ENCODE data around the gene OPCML.

OPCML gene

GRCh38 chr11:132802947-132803346 lies 729.4 kb downstream of the OPCML start:
- TF ChIP-seq, protein P1, sequence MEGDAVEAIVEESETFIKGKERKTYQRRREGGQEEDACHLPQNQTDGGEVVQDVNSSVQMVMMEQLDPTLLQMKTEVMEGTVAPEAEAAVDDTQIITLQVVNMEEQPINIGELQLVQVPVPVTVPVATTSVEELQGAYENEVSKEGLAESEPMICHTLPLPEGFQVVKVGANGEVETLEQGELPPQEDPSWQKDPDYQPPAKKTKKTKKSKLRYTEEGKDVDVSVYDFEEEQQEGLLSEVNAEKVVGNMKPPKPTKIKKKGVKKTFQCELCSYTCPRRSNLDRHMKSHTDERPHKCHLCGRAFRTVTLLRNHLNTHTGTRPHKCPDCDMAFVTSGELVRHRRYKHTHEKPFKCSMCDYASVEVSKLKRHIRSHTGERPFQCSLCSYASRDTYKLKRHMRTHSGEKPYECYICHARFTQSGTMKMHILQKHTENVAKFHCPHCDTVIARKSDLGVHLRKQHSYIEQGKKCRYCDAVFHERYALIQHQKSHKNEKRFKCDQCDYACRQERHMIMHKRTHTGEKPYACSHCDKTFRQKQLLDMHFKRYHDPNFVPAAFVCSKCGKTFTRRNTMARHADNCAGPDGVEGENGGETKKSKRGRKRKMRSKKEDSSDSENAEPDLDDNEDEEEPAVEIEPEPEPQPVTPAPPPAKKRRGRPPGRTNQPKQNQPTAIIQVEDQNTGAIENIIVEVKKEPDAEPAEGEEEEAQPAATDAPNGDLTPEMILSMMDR (IDR thresholded peaks at IDR 0.05; ENCODE audit: insufficient read depth, low read length, missing control alignments) = no peak
- ChIA-PET POLR2A (no interaction called here), CTCF (interaction anchor here (0.7 to 2.2 kb wide), 3 partner anchors 9 to 138 kb away, joined by 3 to 14 read pairs (median 3); no protein-coding TSS in a partner anchor)
- DNase-seq (ENCODE audit: low read depth, low spot score) = no peak
- no peak overlapping the region for H3K4me3 ChIP-seq (ENCODE audit: low read depth, low read length)

GRCh38 chr11:132793831-132794230 lies 738.5 kb downstream of the OPCML start:
- ChIA-PET POLR2A (no interaction called here), CTCF (no interaction called here)
- TF ChIP-seq, protein P1 (IDR thresholded peaks at IDR 0.05; ENCODE audit: insufficient read depth, low read length, missing control alignments) = no peak

DNA sequence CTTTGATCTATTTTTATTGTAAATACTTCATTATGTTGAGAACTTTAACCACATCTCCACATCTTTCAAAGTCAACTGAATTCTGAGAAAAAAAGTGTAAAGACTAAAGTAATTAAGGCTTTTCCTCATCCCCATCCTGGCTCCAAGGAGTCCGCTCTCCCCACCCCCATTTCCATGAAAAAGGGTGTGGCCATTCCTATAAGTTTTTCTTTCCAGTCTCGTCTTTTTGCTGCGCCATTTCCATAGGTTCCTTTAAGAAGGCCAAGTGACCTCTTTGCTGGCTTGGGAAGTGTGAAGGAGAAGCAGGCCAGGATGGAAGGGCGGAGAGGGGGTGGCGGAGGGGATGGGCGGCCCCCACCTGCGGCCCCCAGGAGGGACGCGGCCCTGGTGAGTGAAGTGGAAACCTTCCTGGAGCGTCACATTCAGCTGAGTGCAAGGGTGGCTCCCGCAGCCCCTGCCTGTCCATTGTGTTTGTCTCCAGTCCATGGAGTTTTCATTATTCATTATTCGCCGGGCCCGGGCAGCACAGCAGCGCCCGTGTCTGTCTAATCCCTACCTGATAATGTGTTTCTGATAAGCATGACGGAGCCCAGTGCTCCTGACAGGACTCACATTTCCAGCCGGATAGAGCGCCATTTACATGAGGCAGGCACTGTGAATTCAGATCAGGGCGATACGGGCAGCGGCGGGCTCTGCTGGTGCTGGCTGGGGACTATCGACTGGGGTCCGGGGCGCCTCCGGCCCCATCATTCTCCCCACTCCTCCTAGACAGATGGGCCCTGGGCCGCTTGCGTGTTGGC lies 739.8 kb downstream of the OPCML start:
- DNase-seq (ENCODE audit: low read depth, low spot score) = no peak
- H3K4me3 ChIP-seq (ENCODE audit: low read depth, low read length) = no peak overlapping the region
- CTCF ChIA-PET = no interaction called here
- POLR2A ChIA-PET = no interaction called here
- TF ChIP-seq, protein P1 (IDR thresholded peaks at IDR 0.05; ENCODE audit: insufficient read depth, low read length, missing control alignments) = no peak

More at GRCh38 chr11:132793831-132794230, 738.5 kb downstream of the OPCML start:
- DNase-seq (ENCODE audit: low read depth, low spot score) = no peak
- H3K4me3 ChIP-seq (ENCODE audit: low read depth, low read length) = no peak overlapping the region

- POLR2A ChIA-PET = no interaction called here
- CTCF ChIA-PET = interaction anchor here (0.7 to 1.5 kb wide), 2 partner anchors 17 to 1097 kb away, joined by 3 to 4 read pairs; no protein-coding TSS in a partner anchor
- DNase-seq (ENCODE audit: low read depth, low spot score) = no peak
- TF ChIP-seq, protein P1 (IDR thresholded peaks at IDR 0.05; ENCODE audit: insufficient read depth, low read length, missing control alignments) = no peak
- no peak overlapping the region for H3K4me3 ChIP-seq (ENCODE audit: low read depth, low read length)
Measured at GRCh38 chr11:132790971-132791370, 741.3 kb downstream of the OPCML start.

GRCh38 chr11:132790466-132790865 lies 741.8 kb downstream of the OPCML start:
- ChIA-PET POLR2A (no interaction called here), CTCF (interaction anchor here (0.7 to 1.5 kb wide), 2 partner anchors 18 to 1096 kb away, joined by 3 to 4 read pairs; no protein-coding TSS in a partner anchor)
- H3K4me3 ChIP-seq (ENCODE audit: low read depth, low read length) = no peak overlapping the region
- no peak for DNase-seq (ENCODE audit: low read depth, low spot score)
- TF ChIP-seq, protein P1 (IDR thresholded peaks at IDR 0.05; ENCODE audit: insufficient read depth, low read length, missing control alignments) = no peak

DNA sequence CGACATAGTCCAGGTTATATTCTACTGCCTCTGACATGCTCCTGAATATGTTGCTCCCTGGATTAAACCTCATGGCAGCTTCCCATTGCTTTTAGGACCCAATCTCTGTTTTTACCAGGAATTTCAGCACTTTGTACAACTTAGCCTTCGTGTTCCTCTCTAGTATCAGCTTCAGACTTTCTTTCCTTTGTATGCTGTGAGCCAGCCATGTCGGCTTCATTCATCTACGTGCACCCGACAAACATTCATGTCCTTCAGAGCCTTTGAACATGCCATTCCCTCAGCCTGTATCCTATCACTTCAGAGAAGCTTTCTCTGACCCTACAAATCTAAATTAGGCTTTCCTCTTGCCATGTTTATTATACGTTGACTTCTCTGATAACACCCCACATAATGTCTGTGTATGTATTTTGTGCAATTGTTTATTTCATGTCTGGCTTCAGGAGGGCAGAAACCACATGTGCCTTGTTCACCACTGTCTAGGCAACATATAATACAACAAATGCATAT lies 743.4 kb downstream of the OPCML start:
- H3K4me3 ChIP-seq (ENCODE audit: low read depth, low read length) = no peak overlapping the region
- no peak for DNase-seq (ENCODE audit: low read depth, low spot score)
- ChIA-PET CTCF (interaction anchor here (2.9 kb wide), 1 partner anchor 153 kb away, joined by 11 read pairs; no protein-coding TSS in a partner anchor), POLR2A (no interaction called here)
- TF ChIP-seq, protein P1 (IDR thresholded peaks at IDR 0.05; ENCODE audit: insufficient read depth, low read length, missing control alignments) = no peak
